Bronchial epithelial cell (primary cell): Measurements from ENCODE around the gene IL17D. TPM values are rescaled to one million over a fixed set of nuclear protein-coding genes. Genes with fewer than 3 reads are reported as not detected.

ENCODE experiments used
- DNase-seq: peaks from one replicate; pipeline ENCODE4 v3.0.0-alpha.2; 2010; ENCODE audit warnings: low read depth
- FAIRE-seq: peaks from 2 replicates; lab custom pipeline; 2011; peaks lifted over from hg19 to GRCh38; lab: Jason Lieb, UNC
- H3K27me3 ChIP-seq: 2 replicates; pipeline ENCODE4 v1.5.1; 2011; ENCODE audit warnings: low read length; ENCODE audit not compliant: control insufficient read depth, insufficient read depth
- H3K36me3 ChIP-seq: 2 replicates; pipeline ENCODE4 v1.5.1; 2011; ENCODE audit warnings: low read length; ENCODE audit not compliant: control insufficient read depth, insufficient read depth
- H3K4me3 ChIP-seq: 2 replicates; pipeline ENCODE4 v1.5.1; 2011; ENCODE audit warnings: mild to moderate bottlenecking, low read depth, low read length, control low read depth
- total RNA-seq: library from RNA; depleted of rRNA; stranded (reverse); fragments of >200 nt; gene quantifications from 2 replicates; pipeline ENCODE4 v1.2.1, GENCODE V29; 2014
- TF ChIP-seq, protein P1 (sequence below): IDR thresholded peaks from 2 replicates; pipeline ENCODE4 v1.5.1; 2011; ENCODE audit warnings: mild to moderate bottlenecking, moderate library complexity, low read length, control low read depth, inconsistent platforms; ENCODE audit not compliant: insufficient read depth, severe bottlenecking

The IL17D gene
- total RNA-seq, 1 donor from 2014 or later = under 0.01 TPM

GRCh38 chr13:20696073-20696472, 7.4 kb upstream of the IL17D start:
- TF ChIP-seq, protein P1, sequence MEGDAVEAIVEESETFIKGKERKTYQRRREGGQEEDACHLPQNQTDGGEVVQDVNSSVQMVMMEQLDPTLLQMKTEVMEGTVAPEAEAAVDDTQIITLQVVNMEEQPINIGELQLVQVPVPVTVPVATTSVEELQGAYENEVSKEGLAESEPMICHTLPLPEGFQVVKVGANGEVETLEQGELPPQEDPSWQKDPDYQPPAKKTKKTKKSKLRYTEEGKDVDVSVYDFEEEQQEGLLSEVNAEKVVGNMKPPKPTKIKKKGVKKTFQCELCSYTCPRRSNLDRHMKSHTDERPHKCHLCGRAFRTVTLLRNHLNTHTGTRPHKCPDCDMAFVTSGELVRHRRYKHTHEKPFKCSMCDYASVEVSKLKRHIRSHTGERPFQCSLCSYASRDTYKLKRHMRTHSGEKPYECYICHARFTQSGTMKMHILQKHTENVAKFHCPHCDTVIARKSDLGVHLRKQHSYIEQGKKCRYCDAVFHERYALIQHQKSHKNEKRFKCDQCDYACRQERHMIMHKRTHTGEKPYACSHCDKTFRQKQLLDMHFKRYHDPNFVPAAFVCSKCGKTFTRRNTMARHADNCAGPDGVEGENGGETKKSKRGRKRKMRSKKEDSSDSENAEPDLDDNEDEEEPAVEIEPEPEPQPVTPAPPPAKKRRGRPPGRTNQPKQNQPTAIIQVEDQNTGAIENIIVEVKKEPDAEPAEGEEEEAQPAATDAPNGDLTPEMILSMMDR = no peak
- DNase-seq = no peak
- no peaks in the 10 kb centered on the region for H3K36me3 ChIP-seq
- no peaks in the 10 kb centered on the region for H3K27me3 ChIP-seq
- no peak overlapping the region for H3K4me3 ChIP-seq
- no peak for FAIRE-seq

DNA sequence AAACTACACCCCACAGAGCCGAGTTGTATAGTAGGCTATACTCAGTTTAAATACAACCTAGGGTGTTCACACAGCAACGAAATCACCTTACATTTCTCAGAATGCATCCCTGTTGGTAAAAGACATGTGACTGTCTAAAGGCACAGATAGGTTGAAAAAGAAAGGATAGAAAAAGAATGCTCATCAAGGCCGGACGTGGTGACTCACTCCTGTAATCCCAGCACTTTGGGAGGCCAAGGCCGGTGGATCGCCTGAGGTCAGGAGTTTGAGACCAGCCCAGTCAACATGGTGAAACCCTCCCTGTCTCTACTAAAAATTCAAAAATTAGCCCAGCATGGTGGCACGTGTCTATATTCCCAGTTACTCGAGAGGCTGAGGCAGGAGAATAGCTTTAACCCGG, 3.8 kb upstream of the IL17D start:
- DNase-seq = no peak
- Histone ChIP-seq H3K27me3 (no peaks in the 10 kb centered on the region), H3K4me3 (no peak overlapping the region), H3K36me3 (no peaks in the 10 kb centered on the region)
- TF ChIP-seq, protein P1 = no peak
- FAIRE-seq = no peak

DNA sequence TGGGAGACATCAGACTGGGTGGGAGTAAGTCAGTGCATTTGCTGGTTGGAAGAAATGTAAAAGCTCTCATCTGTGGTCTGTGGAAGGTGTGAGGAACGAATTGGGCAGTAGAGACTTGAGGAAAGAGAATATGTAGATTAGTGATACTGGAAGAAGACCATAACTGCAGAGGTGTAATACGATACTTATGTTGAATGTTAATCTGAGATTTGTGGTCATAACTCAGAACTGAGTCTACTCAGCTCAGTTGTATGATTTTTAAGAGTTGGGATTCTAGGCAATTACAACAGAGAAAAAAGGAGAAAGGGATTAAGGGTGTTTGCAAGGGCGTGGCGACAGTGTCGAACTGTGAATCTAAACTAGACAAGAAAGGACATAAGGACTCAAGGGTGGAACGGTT, 3.2 kb upstream of the IL17D start:
- TF ChIP-seq, protein P1 = no peak
- no peak overlapping the region for H3K4me3 ChIP-seq
- FAIRE-seq (no peak), DNase-seq (no peak)
- peaks cover 1% of the 10 kb centered on the region for H3K27me3 ChIP-seq
- no peaks in the 10 kb centered on the region for H3K36me3 ChIP-seq

GRCh38 chr13:20701461-20701860, 2.0 kb upstream of the IL17D start:
- TF ChIP-seq, protein P1 = no peak
- FAIRE-seq = no peak
- peaks cover 1% of the 10 kb centered on the region for H3K27me3 ChIP-seq
- H3K36me3 ChIP-seq = no peaks in the 10 kb centered on the region
- DNase-seq = no peak
- H3K4me3 ChIP-seq = no peak overlapping the region

DNA sequence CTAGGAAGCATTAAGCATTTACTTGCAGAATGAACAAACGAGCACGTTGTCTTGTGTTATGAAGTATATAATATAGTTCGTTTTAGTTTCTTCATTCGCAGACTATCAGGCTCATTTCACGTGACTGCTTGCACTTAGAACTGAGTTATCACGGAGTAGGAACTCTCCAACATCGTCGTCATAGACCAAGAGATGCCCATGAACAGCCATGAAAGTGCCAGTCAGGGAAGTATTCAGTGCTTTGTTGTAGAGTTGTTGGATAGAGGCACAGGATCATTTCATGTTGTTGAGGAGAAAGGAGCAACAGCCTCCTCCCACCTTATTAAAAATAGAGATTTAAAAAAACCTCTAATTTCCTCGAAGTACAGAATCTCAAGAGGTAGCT, 977 bp upstream of the IL17D start:
- TF ChIP-seq, protein P1 = no peak
- Histone ChIP-seq H3K36me3 (no peaks in the 10 kb centered on the region), H3K27me3 (peaks cover 1% of the 10 kb centered on the region), H3K4me3 (peak overlapping the region; percentile 56)
- DNase-seq (peak; percentile 12), FAIRE-seq (no peak)

DNA sequence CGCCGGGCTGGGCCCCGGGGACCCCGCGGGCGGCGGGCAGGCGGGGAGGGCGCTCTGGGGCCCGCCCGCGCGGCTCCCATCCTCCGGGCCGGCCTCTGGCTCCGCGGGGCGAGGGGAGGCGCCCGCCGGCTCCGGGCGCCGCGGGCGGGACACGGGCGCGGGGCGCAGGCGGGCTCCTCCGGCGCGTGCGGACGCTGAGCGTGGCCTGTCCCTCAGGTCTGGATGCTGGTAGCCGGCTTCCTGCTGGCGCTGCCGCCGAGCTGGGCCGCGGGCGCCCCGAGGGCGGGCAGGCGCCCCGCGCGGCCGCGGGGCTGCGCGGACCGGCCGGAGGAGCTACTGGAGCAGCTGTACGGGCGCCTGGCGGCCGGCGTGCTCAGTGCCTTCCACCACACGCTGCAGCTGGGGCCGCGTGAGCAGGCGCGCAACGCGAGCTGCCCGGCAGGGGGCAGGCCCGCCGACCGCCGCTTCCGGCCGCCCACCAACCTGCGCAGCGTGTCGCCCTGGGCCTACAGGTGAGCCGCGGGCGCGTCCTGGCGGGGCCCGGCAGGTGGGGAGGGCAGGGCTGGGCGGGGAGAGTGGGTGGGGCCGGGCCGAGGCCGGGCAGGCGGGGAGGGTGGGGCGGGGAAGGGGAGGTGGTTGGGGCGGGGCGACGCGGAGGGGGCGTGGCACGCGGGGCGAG, 420 bp downstream of the IL17D start:
- TF ChIP-seq, protein P1 = peak; percentile 53
- Histone ChIP-seq H3K27me3 (peaks cover 1% of the 10 kb centered on the region), H3K36me3 (no peaks in the 10 kb centered on the region), H3K4me3 (peak overlapping the region; percentile 56)
- FAIRE-seq = no peak
- peak; percentile 59 for DNase-seq
